Islet precursor cell (in vitro differentiated cells): Measurements from ENCODE around the gene PREB.
A peak's percentile ranks its signal among the peaks of the same experiment; 100 is the strongest.
"Not testable (repeated sequence)": the region's sequence is repeated elsewhere in the genome, so short reads cannot be mapped to it uniquely, and the experiment has no call there.

ENCODE experiments used
- DNase-seq: peaks from one replicate; pipeline ENCODE4 v3.0.0-alpha.2; 2018

Gene PREB

DNA sequence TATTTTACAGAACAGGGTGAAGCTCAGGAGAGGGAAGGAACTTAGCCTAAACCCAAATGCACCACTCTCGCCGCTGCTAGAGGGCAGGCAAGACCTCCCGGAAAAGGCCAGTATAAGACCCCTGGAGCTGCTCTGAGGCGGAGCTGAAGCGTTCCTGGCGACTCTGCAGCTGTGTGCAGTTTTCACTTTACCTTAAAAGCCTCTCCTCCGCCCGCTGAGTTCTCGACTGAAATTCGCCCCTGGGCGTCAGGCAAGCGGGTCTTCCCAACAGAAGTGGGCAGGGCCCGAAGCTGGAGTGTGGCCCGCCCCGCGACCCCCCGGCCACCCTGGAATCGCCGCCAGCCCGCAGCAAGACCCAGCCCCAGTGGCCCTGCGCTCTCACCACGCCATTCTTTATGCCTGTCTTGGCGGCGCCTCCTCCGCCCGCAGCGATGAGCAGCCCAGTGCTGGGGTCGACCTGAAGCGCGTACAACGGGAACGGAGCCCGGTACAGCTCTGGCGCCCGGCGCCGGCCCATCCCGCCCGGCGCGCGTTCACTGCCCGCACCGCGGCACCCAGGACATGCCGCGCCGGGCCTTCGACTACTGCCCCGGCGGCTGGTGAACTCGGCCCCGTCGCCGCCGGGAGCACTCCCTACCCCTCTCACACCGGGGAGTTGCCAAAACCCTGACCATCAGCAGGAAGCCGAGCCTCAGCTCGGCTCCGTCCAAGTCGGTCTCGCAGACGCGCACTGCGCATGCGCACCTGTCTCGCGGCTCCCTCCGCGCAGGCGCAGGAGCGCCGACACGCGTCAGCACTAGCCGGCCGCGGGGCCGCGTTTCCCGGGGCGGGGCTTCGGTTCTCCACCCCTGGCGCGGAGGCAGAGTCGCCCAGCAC, at the start of gene PREB:
Gene PREB, minus strand, starts transcription at position 732 of the 876 bp plus-strand sequence. Its CDS starts 215 bp downstream, at position 517.
- DNase-seq = peak; percentile 97

DNA sequence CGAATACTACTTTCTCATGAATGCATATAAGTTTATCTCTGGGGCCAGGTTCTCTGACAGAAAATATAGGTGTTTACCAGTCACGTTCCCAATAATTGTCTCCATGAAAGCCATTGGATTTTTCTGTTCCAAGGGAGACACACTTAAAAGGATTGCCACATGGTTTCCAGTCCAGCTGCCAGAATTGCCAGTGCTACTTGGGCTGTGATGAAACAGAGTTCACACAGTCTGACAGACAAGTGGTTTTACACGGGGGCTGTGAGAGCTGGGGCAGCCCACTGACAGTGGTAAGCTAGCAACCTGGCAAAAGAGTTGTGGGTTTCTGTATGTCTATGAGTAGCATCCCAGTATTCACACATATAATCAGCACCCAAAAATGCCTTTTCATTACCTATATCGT, 49.7 kb upstream of the PREB start:
- no peak for DNase-seq

- DNase-seq = peak; percentile 21
Measured at GRCh38 chr2:27182346-27182745, 47.9 kb upstream of the PREB start.

GRCh38 chr2:27179344-27180000, 45.0 kb upstream of the PREB start:
- DNase-seq = no peak

- DNase-seq = no peak
Measured at GRCh38 chr2:27178469-27178868, 44.0 kb upstream of the PREB start.

DNA sequence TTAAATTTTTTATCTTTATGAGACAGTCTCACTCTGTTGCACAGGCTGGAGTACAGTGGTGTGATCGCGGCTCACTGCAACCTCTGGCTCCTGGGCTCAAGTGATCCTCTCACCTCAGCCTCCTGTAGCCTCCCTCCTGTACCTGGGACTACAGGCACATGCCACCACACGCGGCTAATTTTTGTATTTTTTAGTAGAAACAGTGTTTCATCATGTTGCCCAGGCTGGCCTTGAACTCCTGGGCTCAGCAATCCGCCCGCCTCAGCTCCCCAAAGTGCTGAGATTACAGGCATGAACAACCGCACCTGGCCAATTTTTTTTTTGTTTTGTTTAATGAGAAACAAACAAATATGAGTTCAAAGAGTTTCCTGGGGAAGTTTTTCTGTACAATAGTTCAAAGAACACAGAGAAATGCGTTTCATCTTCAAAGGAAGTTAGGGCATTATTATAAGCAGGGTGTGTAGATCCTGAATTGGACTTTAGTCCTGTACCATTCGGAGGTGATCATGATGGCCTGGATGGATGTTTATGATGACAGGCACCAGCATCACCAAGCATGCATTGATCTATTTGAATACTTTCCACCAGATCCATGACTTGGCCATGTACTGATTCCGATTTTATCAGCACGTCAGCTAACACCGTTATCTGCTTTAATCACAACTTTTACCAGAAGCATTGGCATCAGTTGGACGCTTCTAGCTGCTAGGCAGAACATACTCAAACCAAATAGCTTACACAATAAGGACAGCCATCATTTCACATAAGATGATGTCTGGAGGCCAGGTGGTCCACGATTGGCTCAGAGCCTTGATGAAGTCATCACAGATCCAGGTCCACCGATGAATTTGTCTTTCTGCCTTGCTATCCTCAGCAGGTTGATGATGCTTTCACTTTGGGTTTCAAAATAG, 43.3 kb upstream of the PREB start:
- no peak for DNase-seq

- not testable (repeated sequence) for DNase-seq
Measured at GRCh38 chr2:27175781-27176180, 41.3 kb upstream of the PREB start.

- no peak for DNase-seq
Measured at GRCh38 chr2:27175330-27175729, 40.9 kb upstream of the PREB start.

GRCh38 chr2:27174638-27175037, 40.2 kb upstream of the PREB start:
- DNase-seq = no peak

DNA sequence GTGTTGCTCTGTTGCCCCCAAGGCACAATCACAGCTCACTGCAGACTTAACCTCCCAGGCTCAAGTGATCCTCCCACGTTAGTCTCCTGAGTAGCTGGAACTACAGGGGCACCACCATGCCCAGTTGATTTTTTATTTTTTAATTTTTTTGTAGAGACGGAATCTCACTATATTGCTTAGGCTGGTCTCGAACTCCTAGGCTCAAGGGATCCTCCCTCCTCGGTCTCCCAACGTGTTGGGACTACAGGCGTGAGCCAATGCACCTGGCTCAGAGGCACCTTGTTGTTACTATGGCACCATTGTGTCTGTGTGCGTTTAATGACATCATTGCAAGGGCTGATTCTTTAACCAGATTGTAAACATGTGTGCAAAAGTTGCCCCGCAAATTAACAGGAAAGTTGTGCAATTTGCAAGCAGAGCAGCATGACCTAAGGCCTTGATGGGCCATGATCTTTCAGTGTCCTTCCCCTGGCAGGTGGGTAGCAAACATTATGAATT, 37.0 kb upstream of the PREB start:
- no peak for DNase-seq

- DNase-seq = no peak
Measured at GRCh38 chr2:27170581-27171337, 36.3 kb upstream of the PREB start.

DNA sequence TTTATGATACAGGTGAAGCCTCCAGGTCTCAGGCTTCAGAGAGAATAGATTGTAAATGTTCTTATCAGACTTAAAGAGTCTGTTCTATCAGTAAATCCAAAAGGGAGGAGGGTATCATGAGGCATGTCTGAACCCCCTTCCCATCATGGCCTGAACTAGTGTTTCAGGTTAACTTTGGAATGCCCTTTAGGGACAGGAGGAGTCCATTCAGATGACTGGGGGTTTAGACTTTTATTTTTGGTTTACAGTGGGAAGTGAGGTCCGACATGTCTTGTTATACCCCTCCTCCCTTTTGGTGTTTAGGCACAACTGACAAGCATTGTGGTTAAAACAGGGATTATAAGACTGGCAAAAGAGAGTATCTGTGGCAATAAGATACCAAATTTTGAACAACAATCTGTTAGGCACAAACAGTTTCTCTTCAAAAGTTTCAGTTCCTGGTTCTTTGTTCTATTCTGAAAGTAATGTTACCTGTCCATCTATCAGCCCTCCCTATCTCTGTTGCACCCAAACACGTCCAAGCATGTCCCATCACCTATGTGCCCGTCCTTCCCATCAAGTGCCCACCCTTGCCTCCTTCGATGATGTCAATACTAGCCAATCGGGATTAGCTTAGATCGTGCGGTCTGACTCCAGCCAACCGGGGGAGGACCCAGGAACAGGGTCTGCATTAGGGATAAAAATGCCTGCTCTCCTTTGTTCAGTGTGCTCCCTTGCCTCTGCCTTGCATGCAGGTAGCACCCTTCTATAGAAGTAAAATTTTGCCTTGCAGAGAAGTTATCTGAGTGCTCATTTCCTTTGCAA, 30.7 kb upstream of the PREB start:
- no peak for DNase-seq

GRCh38 chr2:27162151-27163121, 28.0 kb upstream of the PREB start:
- no peak for DNase-seq

DNA sequence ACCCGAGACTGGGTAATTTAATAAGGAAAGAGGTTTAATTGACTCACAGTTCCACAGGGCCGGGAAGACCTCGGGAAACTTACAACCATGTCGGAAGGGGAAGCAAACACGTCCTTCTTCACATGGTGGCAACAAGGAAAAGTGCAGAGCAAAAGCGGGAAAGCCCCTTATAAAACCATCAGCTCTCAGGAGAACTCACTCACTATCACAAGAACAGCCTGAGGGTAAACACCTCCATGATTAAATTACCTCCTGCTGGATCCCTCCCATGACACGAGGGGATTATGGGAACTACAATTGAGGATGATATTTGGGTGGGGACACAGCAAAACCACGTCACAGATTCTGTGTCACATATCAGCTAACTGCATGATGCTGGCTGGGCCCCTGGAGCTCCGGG, 25.8 kb upstream of the PREB start:
- no peak for DNase-seq

DNA sequence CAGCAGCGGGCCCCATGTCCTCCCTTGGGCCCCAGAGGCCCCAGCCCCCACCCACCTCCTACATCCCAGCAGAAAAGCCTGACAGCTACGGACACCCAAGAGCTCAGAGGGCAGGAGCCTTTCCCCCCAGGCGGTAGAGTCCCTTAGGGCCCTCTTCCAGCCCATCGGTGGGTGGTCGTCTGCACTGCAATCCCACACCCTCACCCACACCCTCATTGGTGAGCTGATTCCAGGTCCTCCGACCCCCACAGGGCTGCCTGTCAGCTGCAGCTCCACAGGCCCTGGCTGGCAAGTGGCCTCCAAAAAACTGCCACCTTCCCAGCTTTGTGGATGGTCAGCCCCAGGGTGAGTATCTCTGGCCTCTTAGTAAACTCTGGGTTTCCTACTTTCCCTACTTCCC, 24.8 kb upstream of the PREB start:
- DNase-seq = no peak

- no peak for DNase-seq
Measured at GRCh38 chr2:27158468-27158867, 24.0 kb upstream of the PREB start.

- DNase-seq = no peak
Measured at GRCh38 chr2:27155069-27155520, 20.7 kb upstream of the PREB start.

- DNase-seq = no peak
Measured at GRCh38 chr2:27154488-27154887, 20.1 kb upstream of the PREB start.

DNA sequence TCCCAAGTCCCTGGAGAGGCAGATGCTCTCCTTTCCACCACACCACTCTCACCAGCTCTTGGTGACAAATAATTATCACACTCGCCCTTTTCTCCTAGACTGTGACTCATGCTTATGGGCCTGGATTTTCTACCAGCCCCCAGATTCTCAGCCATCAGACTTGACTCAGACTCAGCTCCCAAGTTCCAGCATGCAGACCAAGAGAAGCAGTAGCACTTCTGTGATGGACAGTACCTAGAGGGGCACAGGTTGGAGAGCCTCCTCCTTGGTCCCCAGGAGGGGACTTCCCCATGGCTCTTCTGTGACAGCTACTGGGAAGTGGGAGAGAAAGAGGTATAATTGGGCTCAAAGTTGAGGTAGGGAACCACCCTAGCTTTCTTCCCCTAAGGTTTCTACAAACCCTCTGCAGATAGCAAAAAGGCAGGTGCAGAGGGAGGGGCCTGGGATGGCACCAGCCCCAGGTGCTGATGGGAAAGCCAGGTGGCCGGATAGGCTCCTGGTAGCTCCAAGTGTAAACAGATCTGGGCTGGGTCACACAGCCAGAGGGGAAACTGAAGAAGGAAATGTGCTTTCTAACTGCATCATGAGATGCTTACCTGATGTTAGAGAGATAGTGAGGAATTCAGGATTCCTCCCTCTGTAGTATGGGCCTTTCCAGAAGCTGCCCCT, 18.5 kb upstream of the PREB start:
- no peak for DNase-seq
